Measurements from ENCODE around the gene NUB1.

- TF ChIP-seq CTCF (conservative IDR thresholded peaks at IDR 0.05 in 1 of 2, IDR thresholded peaks at IDR 0.05 in 1 of 2; ENCODE audit: extremely low read depth in 1 of 2, insufficient read depth in 1 of 2, low read depth in 1 of 2, low read length in 2 of 2) (no peak), EZH2 (IDR thresholded peaks at IDR 0.05; ENCODE audit: borderline replicate concordance, low read length) (no peak)
Observed at GRCh38 chr7:151382079-151382885, 40.7 kb downstream of the NUB1 start.
